ENCODE measurements around the gene PLK3. TPM values are rescaled to one million over a fixed set of nuclear protein-coding genes. Genes with fewer than 3 reads are reported as not detected.

PLK3 gene
- total and polyA plus RNA-seq, 2 experiments from 2014 or later = 8.7 to 15.1 TPM

GRCh38 chr1:44847845-44848244 lies 47.7 kb downstream of the PLK3 start:
- TF ChIP-seq STAT1 (IDR thresholded peaks at IDR 0.05; ENCODE audit: unreplicated experiment) (no peak), REST (IDR thresholded peaks at IDR 0.05; ENCODE audit: unreplicated experiment) (no peak), EZH2phosphoT487 (IDR thresholded peaks at IDR 0.05; ENCODE audit: unreplicated experiment) (no peak), POLR2AphosphoS5 (IDR thresholded peaks at IDR 0.05; ENCODE audit: low read depth) (no peak), ZNF331 (CRISPR knock-in tag; IDR thresholded peaks at IDR 0.05; ENCODE audit: low read depth) (no peak)
- no peaks in the 10 kb centered on the region for H3K9me2 ChIP-seq (ENCODE audit: insufficient read depth)
- H3K79me2 ChIP-seq (replicated peaks; ENCODE audit: insufficient read depth) = no peaks in the 10 kb centered on the region
- H2AFZ ChIP-seq = no peak overlapping the region
- no peak overlapping the region for H3K4me3 ChIP-seq
- no peaks in the 10 kb centered on the region for H4K20me1 ChIP-seq (replicated peaks; ENCODE audit: insufficient read depth)
- Mint-ChIP-seq H3K9me3 (0 out of 3 replicates have a peak, but pooled peaks cover 4% of the 10 kb centered on the region), H3K27me3 (ENCODE audit: insufficient read depth, low read depth, poor library complexity) (peaks cover 8% of the 10 kb centered on the region), H3K36me3 (ENCODE audit: low read depth) (0 out of 3 replicates have a peak, but pooled peaks cover 3% of the 10 kb centered on the region), H3K4me3 (no peak overlapping the region), H3K27ac (no peak overlapping the region), H3K4me1 (no peaks in the 10 kb centered on the region; the same call in 2 of the 3 replicates)
- H3K27ac ChIP-seq (ENCODE audit: low read depth) = no peak overlapping the region
- H3K27me3 ChIP-seq (ENCODE audit: insufficient read depth) = no peaks in the 10 kb centered on the region
- ATAC-seq = no peak
- H3K4me2 ChIP-seq = no peak overlapping the region
- H3K4me1 ChIP-seq (ENCODE audit: insufficient read depth) = 0 out of 2 replicates have a peak, but pooled peaks cover 7% of the 10 kb centered on the region
- no peaks in the 10 kb centered on the region for H3F3A ChIP-seq (replicated peaks; ENCODE audit: low read depth)
- no peak for DNase-seq (ENCODE audit: low spot score)
- H3K36me3 ChIP-seq (ENCODE audit: insufficient read depth) = no peaks in the 10 kb centered on the region

GRCh38 chr1:44848456-44849181 lies 48.4 kb downstream of the PLK3 start:
- H3K27ac ChIP-seq (ENCODE audit: low read depth) = no peak overlapping the region
- H2AFZ ChIP-seq = no peak overlapping the region
- peaks cover 6% of the 10 kb centered on the region for H3K27me3 Mint-ChIP-seq (ENCODE audit: insufficient read depth, low read depth, poor library complexity)
- DNase-seq (ENCODE audit: low spot score) = no peak
- no peaks in the 10 kb centered on the region for H3K36me3 ChIP-seq (ENCODE audit: insufficient read depth)
- no peak overlapping the region for H3K4me2 ChIP-seq
- 0 out of 3 replicates have a peak, but pooled peaks cover 3% of the 10 kb centered on the region for H3K36me3 Mint-ChIP-seq (ENCODE audit: low read depth)
- no peak for ATAC-seq
- no peaks in the 10 kb centered on the region for H3K27me3 ChIP-seq (ENCODE audit: insufficient read depth)
- H4K20me1 ChIP-seq (replicated peaks; ENCODE audit: insufficient read depth) = no peaks in the 10 kb centered on the region
- H3K4me3 Mint-ChIP-seq = no peak overlapping the region
- no peaks in the 10 kb centered on the region for H3F3A ChIP-seq (replicated peaks; ENCODE audit: low read depth)
- H3K9me3 Mint-ChIP-seq = 0 out of 3 replicates have a peak, but pooled peaks cover 4% of the 10 kb centered on the region
- no peaks in the 10 kb centered on the region; the same call in 2 of the 3 replicates for H3K4me1 Mint-ChIP-seq
- no peak overlapping the region for H3K27ac Mint-ChIP-seq
- H3K79me2 ChIP-seq (replicated peaks; ENCODE audit: insufficient read depth) = no peaks in the 10 kb centered on the region
- H3K9me2 ChIP-seq (ENCODE audit: insufficient read depth) = no peaks in the 10 kb centered on the region
- H3K4me3 ChIP-seq = no peak overlapping the region
- 0 out of 2 replicates have a peak, but pooled peaks cover 4% of the 10 kb centered on the region for H3K4me1 ChIP-seq (ENCODE audit: insufficient read depth)
- TF ChIP-seq CTCF (conservative IDR thresholded peaks at IDR 0.05; ENCODE audit: low read depth in 2 of 2) = no peak
- no peak for TF ChIP-seq ZNF462 (CRISPR knock-in tag; IDR thresholded peaks at IDR 0.05)
- no peak for TF ChIP-seq ZNF331 (CRISPR knock-in tag; IDR thresholded peaks at IDR 0.05; ENCODE audit: low read depth)
- no peak for TF ChIP-seq EZH2phosphoT487 (IDR thresholded peaks at IDR 0.05; ENCODE audit: unreplicated experiment)

All from GM23338 (cell line).